Fibroblast of mammary gland (primary cell): ENCODE measurements around the gene POC5.

Source experiments
- DNase-seq: peaks from one replicate; pipeline ENCODE4 v3.0.0-alpha.2; 2010; ENCODE audit warnings: low read depth
- H3K4me3 ChIP-seq: 2 replicates; pipeline ENCODE4 v1.5.1; 2011; ENCODE audit warnings: low read depth, mild to moderate bottlenecking, low read length, moderate library complexity; ENCODE audit not compliant: control insufficient read depth
- CTCF ChIP-seq: conservative IDR thresholded peaks from 2 replicates; pipeline ENCODE4 v1.5.1; 2011; ENCODE audit warnings: low read depth, low read length, inconsistent platforms; ENCODE audit not compliant: control insufficient read depth, insufficient read depth

Gene POC5

GRCh38 chr5:75717082-75717922, at the start of gene POC5:
Gene POC5, minus strand, starts transcription at chr5:75717437. Its CDS starts 4,500 bp downstream, at chr5:75712937.
- DNase-seq, result peak; percentile 95
- peak within 1 kb of the TSS; percentile 94 for H3K4me3 ChIP-seq
- no peak for TF ChIP-seq CTCF

- no peak for DNase-seq
- no peak overlapping the region for H3K4me3 ChIP-seq
- TF ChIP-seq CTCF, result no peak
These were observed 40.9 kb upstream of the POC5 start for GRCh38 chr5:75758116-75758515.

GRCh38 chr5:75756981-75757380, 39.7 kb upstream of the POC5 start:
- TF ChIP-seq CTCF, result no peak
- DNase-seq, result peak; percentile 14

GRCh38 chr5:75756211-75756610, 39.0 kb upstream of the POC5 start:
- DNase-seq, result no peak
- H3K4me3 ChIP-seq, result no peak overlapping the region
- TF ChIP-seq CTCF, result no peak

More at GRCh38 chr5:75756981-75757380, 39.7 kb upstream of the POC5 start:
- no peak overlapping the region for H3K4me3 ChIP-seq

DNA sequence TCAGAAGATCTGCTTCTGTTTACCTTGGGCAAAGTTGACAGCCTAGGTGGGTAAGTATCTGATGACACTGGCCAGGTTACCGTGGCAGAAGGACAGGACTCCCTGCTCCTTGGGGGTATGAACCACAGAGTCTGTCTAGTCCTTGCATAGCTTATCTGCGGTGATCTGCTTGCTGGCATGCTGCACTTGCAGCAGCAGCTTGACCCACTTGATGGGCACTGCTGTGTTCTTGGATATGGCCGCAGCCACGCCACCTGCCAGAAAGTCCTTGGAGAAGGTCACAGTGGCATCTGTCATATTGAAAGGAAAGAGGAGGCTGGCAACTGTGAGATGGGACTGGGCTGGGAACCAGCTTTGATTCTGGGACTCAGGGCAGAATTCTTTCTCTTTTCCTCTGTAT, 35.9 kb upstream of the POC5 start:
- no peak for DNase-seq
- no peak for TF ChIP-seq CTCF
- no peak overlapping the region for H3K4me3 ChIP-seq

GRCh38 chr5:75744355-75744754, 27.1 kb upstream of the POC5 start:
- no peak for DNase-seq
- no peak for TF ChIP-seq CTCF
- H3K4me3 ChIP-seq, result no peak overlapping the region
